Tracheal epithelial cell (primary cell): ENCODE results near the gene MED19. TPM values are rescaled to one million over a fixed set of nuclear protein-coding genes. Genes with fewer than 3 reads are reported as not detected.

ENCODE experiments used
- total RNA-seq: library from RNA; depleted of rRNA; stranded (reverse); fragments of >200 nt; gene quantifications from 2 replicates; pipeline ENCODE4 v1.2.1, GENCODE V29; 2014

The MED19 gene
- 14.0 and 18.8 TPM in 2 replicates for total RNA-seq

GRCh38 chr11:57711414-57712255 lies at the start of gene MED19:
TSS of gene MED19 (minus strand) at chr11:57712215. CDS start at chr11:57712179, 36 bp downstream.

GRCh38 chr11:57751676-57752253 lies 39.8 kb upstream of the MED19 start, which contains the start of gene BTBD18:
TSS of gene BTBD18 (minus strand) at chr11:57751819. CDS start at chr11:57751188, 631 bp downstream.

GRCh38 chr11:57741132-57742086 lies 29.4 kb upstream of the MED19 start, which contains the start of gene SELENOH:
TSS of gene SELENOH (plus strand) at chr11:57741491. CDS start at chr11:57741596, 105 bp downstream.

GRCh38 chr11:57712256-57713150 lies 488 bp upstream of the MED19 start, which contains the start of gene TMX2:
TSS of gene TMX2 (plus strand) at chr11:57712593. CDS start at chr11:57712619, 26 bp downstream.

GRCh38 chr11:57667736-57668433 lies 44.1 kb downstream of the MED19 start, which contains the start of gene ZDHHC5:
TSS of gene ZDHHC5 (plus strand) at chr11:57668114. CDS start at chr11:57673091, 4,977 bp downstream.

GRCh38 chr11:57657194-57658022 lies 54.6 kb downstream of the MED19 start, which contains the start of gene CLP1:
TSS of gene CLP1 (plus strand) at chr11:57657762. CDS start at chr11:57659477, 1,715 bp downstream.

Other genes starting within 250 kb of the MED19 start
- gene SLC43A1, start 196.5 kb downstream of the MED19 start, total RNA-seq: 1.2 and 5.5 TPM in 2 replicates
- 45.2 and 50.1 TPM in 2 replicates for gene TIMM10, start 181.5 kb downstream of the MED19 start, total RNA-seq
- gene SMTNL1, start 174.6 kb downstream of the MED19 start, total RNA-seq: not detected in 2 replicates
- gene UBE2L6, start 144.5 kb downstream of the MED19 start, total RNA-seq: 12.1 and 38.8 TPM in 2 replicates
- gene SERPING1, start 114.5 kb downstream of the MED19 start, total RNA-seq: 0.43 and 2.9 TPM in 2 replicates
- not detected in 2 replicates for gene YPEL4, start 62.3 kb downstream of the MED19 start, total RNA-seq
- gene CLP1, start 54.5 kb downstream of the MED19 start, total RNA-seq: 19.0 and 23.4 TPM in 2 replicates
- gene ZDHHC5, start 44.1 kb downstream of the MED19 start, total RNA-seq: 31.8 and 42.9 TPM in 2 replicates
- gene TMX2, start 378 bp upstream of the MED19 start, total RNA-seq: 61.2 and 68.2 TPM in 2 replicates
- 153 and 187 TPM in 2 replicates for gene SELENOH, start 29.3 kb upstream of the MED19 start, total RNA-seq
- under 0.01 TPM in 1 of 2 replicates, not detected in the other for gene BTBD18, start 39.6 kb upstream of the MED19 start, total RNA-seq
- 174 and 178 TPM in 2 replicates for gene CTNND1, start 49.6 kb upstream of the MED19 start, total RNA-seq